ENCODE data around the gene RHOXF2.

Gene RHOXF2

GRCh38 chrX:120200851-120201250, 42.4 kb downstream of the RHOXF2 start:
- DNase-seq (ENCODE audit: low read depth) = no peak

- no peak for DNase-seq (ENCODE audit: low read depth)
Observed at GRCh38 chrX:120205816-120206753, 47.7 kb downstream of the RHOXF2 start.

DNA sequence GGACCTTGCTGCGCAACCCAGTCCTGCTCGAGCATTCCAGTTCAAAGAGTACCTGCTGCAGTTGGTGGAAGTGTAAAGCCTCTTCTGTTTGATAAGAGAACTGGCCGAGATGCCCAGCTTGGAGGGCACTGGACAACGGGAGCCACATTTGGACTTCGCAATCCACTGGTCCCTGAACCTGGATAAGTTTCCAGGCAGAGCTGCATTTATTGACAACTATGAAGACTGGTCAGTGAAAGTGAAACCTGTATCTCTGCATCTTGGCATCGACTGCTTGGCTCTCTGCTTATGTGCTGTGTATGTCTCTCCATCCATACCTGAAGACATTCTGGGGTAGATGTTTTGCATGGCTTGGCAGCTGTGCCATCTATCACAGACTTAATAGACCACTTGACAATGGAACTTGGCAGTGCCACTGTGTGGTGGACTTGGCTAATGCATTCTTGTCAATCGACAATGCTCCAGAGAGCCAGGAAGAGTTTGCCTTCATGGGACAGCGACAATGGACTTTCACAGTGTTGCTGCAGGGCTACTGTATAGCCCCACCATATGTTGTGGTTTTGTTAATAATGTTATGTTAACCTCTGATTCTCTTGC, 48.7 kb downstream of the RHOXF2 start:
- DNase-seq (ENCODE audit: low read depth) = no peak

- DNase-seq (ENCODE audit: low read depth) = peak; percentile 18
Observed at GRCh38 chrX:120213438-120214265, 55.2 kb downstream of the RHOXF2 start.

Data from non-pigmented ciliary epithelial cell (primary cell).